ENCODE results near the gene KLHL21.

DNA sequence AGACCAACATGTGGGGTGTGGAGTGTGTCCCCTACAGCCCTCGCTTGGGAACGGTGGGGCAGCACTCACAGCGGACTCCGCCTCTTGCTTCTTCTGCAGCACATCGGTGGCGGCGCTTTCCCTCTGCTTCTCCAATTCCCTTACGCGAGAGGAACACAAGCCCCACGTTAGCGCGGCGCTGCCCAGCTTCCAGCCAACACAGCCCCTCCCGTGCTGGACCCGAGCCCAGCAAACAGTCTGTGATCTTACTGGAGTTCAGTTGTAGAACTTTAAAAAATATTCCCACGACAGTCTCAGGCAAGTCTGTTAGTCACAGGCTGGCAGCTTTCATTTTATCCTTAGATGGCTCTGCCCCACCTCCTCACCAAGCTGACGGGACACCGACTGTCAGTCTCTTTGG is 35.6 kb upstream of the KLHL21 start:
- no peak for TF ChIP-seq POLR2A (IDR thresholded peaks at IDR 0.05; ENCODE audit: low read depth, low read length)
- no peak for TF ChIP-seq POLR2AphosphoS5 (IDR thresholded peaks at IDR 0.05; ENCODE audit: low read depth, low read length)
- TF ChIP-seq TAF1 (IDR thresholded peaks at IDR 0.05; ENCODE audit: borderline replicate concordance, low read depth, low read length), result no peak
